ENCODE data around the gene VAV3.

The VAV3 gene

DNA sequence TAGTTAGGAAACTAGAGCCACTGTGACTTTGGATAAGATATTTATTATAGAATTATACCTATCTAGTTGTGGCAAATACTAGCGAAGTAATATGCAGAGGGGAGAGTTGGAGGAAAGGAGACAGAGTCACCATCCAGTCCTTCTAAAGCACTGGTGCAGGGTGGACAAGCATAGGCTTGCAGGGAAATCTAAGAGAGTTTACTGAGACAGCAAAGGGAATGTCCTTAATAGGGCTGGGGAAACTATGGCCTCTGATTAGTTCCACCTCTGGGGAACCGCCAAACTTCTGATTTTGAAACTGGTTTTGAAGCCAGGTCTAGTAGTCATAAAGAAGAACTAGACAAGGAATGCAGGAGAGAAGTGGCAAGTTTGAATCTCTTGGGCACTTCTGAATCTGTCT lies 407.9 kb downstream of the VAV3 start:
- no peak for DNase-seq
- H3K14ac ChIP-seq (ENCODE audit: low read length in 2 of 2), result no peak overlapping the region
- no peak overlapping the region for H3K4ac ChIP-seq (ENCODE audit: low read depth in 1 of 2, low read length in 2 of 2)
- H3K9ac ChIP-seq (ENCODE audit: low read length), result no peak overlapping the region
- H4K8ac ChIP-seq (ENCODE audit: low read length), result no peak overlapping the region
- no peak overlapping the region for H2BK12ac ChIP-seq (ENCODE audit: low read length in 2 of 2)
- no peak overlapping the region for H2BK15ac ChIP-seq (ENCODE audit: low read depth, poor library complexity, severe bottlenecking)
- no peaks in the 10 kb centered on the region for H3K9me3 ChIP-seq (ENCODE audit: control insufficient read depth, low read length)
- H3K79me1 ChIP-seq (replicated peaks; ENCODE audit: low read length, poor library complexity, severe bottlenecking), result no peaks in the 10 kb centered on the region
- 89% methylated on average over 2 of the region's 2 CpGs for WGBS
- H3K36me3 ChIP-seq (ENCODE audit: control insufficient read depth in 1 of 2, insufficient read depth in 2 of 2, low read depth in 1 of 2, low read length in 2 of 2), result no peaks in the 10 kb centered on the region
- H3K23ac ChIP-seq (ENCODE audit: low read length in 2 of 2), result no peak overlapping the region
- no peak overlapping the region for H2AK5ac ChIP-seq (ENCODE audit: low read length, severe bottlenecking)
- no peak overlapping the region for H3K18ac ChIP-seq (ENCODE audit: low read depth in 1 of 2, low read length in 2 of 2)
- no peak overlapping the region for H3K4me3 ChIP-seq (ENCODE audit: insufficient read depth in 1 of 2, low read depth in 1 of 2, low read length in 2 of 2)
- peaks cover 0 to 2% of the 10 kb centered on the region in 2 experiments for H3K27me3 ChIP-seq (ENCODE audit: control insufficient read depth in 1 of 2, insufficient read depth in 1 of 2, low read length in 2 of 2)
- H3K4me2 ChIP-seq (ENCODE audit: low read length, poor library complexity, severe bottlenecking), result no peak overlapping the region
- no peak overlapping the region for H2BK120ac ChIP-seq (ENCODE audit: low read depth, low read length)
- H3K4me1 ChIP-seq (ENCODE audit: control insufficient read depth, insufficient read depth, low read depth, low read length), result no peaks in the 10 kb centered on the region
- no peak overlapping the region for H4K91ac ChIP-seq (ENCODE audit: low read length)
- H3K27ac ChIP-seq (ENCODE audit: low read length, poor library complexity, severe bottlenecking), result no peak overlapping the region
- no peak overlapping the region for H2AFZ ChIP-seq (ENCODE audit: low read depth, low read length)
- H2BK5ac ChIP-seq (ENCODE audit: low read depth, low read length, poor library complexity, severe bottlenecking), result no peak overlapping the region

DNA sequence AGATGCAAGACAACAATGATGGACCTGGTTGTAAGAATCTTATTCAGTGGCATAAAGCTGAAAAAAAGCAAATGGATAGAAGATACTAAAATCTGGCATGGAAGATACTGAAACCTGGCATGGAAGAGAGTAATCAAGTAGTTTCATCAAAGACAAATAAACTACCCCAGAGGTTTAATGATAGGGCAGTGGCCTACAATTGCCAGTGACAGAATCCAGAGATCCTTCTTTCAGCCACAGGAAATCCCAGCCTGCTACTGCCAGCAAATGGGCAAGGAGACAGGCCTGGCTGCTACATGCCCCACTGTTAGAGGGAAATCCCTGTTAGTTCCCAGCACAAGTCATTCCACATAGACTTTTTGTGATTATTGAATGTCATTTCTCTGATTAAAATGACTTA lies 409.4 kb downstream of the VAV3 start:
- Histone ChIP-seq H2AK5ac (ENCODE audit: low read length, severe bottlenecking) (no peak overlapping the region), H3K27ac (ENCODE audit: low read length, poor library complexity, severe bottlenecking) (no peak overlapping the region), H3K79me1 (replicated peaks; ENCODE audit: low read length, poor library complexity, severe bottlenecking) (no peaks in the 10 kb centered on the region), H3K4me3 (ENCODE audit: insufficient read depth in 1 of 2, low read depth in 1 of 2, low read length in 2 of 2) (no peak overlapping the region), H4K8ac (ENCODE audit: low read length) (no peak overlapping the region), H3K36me3 (ENCODE audit: control insufficient read depth in 1 of 2, insufficient read depth in 2 of 2, low read depth in 1 of 2, low read length in 2 of 2) (no peaks in the 10 kb centered on the region), H3K4me1 (ENCODE audit: control insufficient read depth, insufficient read depth, low read depth, low read length) (no peaks in the 10 kb centered on the region), H3K4me2 (ENCODE audit: low read length, poor library complexity, severe bottlenecking) (no peak overlapping the region), H3K23ac (ENCODE audit: low read length in 2 of 2) (no peak overlapping the region), H2BK5ac (ENCODE audit: low read depth, low read length, poor library complexity, severe bottlenecking) (no peak overlapping the region), H3K18ac (ENCODE audit: low read depth in 1 of 2, low read length in 2 of 2) (no peak overlapping the region), H2BK12ac (ENCODE audit: low read length in 2 of 2) (no peak overlapping the region), H3K4ac (ENCODE audit: low read depth in 1 of 2, low read length in 2 of 2) (no peak overlapping the region), H2BK15ac (ENCODE audit: low read depth, poor library complexity, severe bottlenecking) (no peak overlapping the region), H4K91ac (ENCODE audit: low read length) (no peak overlapping the region), H3K27me3 (ENCODE audit: control insufficient read depth in 1 of 2, insufficient read depth in 1 of 2, low read length in 2 of 2) (peaks cover 0 to 2% of the 10 kb centered on the region in 2 experiments), H3K9ac (ENCODE audit: low read length) (no peak overlapping the region), H2BK120ac (ENCODE audit: low read depth, low read length) (no peak overlapping the region), H2AFZ (ENCODE audit: low read depth, low read length) (no peak overlapping the region), H3K9me3 (ENCODE audit: control insufficient read depth, low read length) (no peaks in the 10 kb centered on the region), H3K14ac (ENCODE audit: low read length in 2 of 2) (no peak overlapping the region)
- DNase-seq, result no peak

DNA sequence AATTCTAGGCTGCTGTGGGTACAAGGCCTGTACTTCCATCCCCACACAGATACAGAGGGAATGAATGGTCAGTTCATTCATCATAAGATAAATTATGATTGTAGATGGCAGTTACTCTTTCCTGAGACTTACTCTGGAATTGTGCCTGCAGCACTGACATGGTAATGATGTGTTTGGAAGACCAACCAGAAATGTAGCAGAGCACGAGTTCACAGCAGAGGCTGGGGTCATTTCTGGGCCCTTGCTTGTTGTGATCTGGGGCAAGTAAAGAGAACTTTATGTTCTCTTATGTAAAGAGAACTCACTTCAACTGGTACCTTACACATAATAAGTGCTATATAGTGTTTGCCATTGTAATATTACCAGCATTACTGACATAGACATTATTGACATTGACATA lies 412.2 kb downstream of the VAV3 start:
- H3K4me2 ChIP-seq (ENCODE audit: low read length, poor library complexity, severe bottlenecking), result no peak overlapping the region
- no peak overlapping the region for H4K8ac ChIP-seq (ENCODE audit: low read length)
- H3K4me3 ChIP-seq (ENCODE audit: insufficient read depth in 1 of 2, low read depth in 1 of 2, low read length in 2 of 2), result no peak overlapping the region
- DNase-seq, result no peak
- H4K91ac ChIP-seq (ENCODE audit: low read length), result no peak overlapping the region
- no peaks in the 10 kb centered on the region for H3K79me1 ChIP-seq (replicated peaks; ENCODE audit: low read length, poor library complexity, severe bottlenecking)
- no peak overlapping the region for H3K14ac ChIP-seq (ENCODE audit: low read length in 2 of 2)
- no peak overlapping the region for H3K18ac ChIP-seq (ENCODE audit: low read depth in 1 of 2, low read length in 2 of 2)
- H2AFZ ChIP-seq (ENCODE audit: low read depth, low read length), result no peak overlapping the region
- H3K4ac ChIP-seq (ENCODE audit: low read depth in 1 of 2, low read length in 2 of 2), result no peak overlapping the region
- H3K36me3 ChIP-seq (ENCODE audit: control insufficient read depth in 1 of 2, insufficient read depth in 2 of 2, low read depth in 1 of 2, low read length in 2 of 2), result no peaks in the 10 kb centered on the region
- no peak overlapping the region for H2BK5ac ChIP-seq (ENCODE audit: low read depth, low read length, poor library complexity, severe bottlenecking)
- no peak overlapping the region for H3K9ac ChIP-seq (ENCODE audit: low read length)
- H2BK120ac ChIP-seq (ENCODE audit: low read depth, low read length), result no peak overlapping the region
- H2AK5ac ChIP-seq (ENCODE audit: low read length, severe bottlenecking), result no peak overlapping the region
- 33% methylated on average over 1 of the region's 1 CpG for WGBS
- no peak overlapping the region for H3K27ac ChIP-seq (ENCODE audit: low read length, poor library complexity, severe bottlenecking)
- H3K4me1 ChIP-seq (ENCODE audit: control insufficient read depth, insufficient read depth, low read depth, low read length), result no peaks in the 10 kb centered on the region
- no peak overlapping the region for H2BK15ac ChIP-seq (ENCODE audit: low read depth, poor library complexity, severe bottlenecking)
- no peak overlapping the region for H2BK12ac ChIP-seq (ENCODE audit: low read length in 2 of 2)
- H3K9me3 ChIP-seq (ENCODE audit: control insufficient read depth, low read length), result no peaks in the 10 kb centered on the region
- H3K27me3 ChIP-seq (ENCODE audit: control insufficient read depth in 1 of 2, insufficient read depth in 1 of 2, low read length in 2 of 2), result no peaks in the 10 kb centered on the region
- H3K23ac ChIP-seq (ENCODE audit: low read length in 2 of 2), result no peak overlapping the region

DNA sequence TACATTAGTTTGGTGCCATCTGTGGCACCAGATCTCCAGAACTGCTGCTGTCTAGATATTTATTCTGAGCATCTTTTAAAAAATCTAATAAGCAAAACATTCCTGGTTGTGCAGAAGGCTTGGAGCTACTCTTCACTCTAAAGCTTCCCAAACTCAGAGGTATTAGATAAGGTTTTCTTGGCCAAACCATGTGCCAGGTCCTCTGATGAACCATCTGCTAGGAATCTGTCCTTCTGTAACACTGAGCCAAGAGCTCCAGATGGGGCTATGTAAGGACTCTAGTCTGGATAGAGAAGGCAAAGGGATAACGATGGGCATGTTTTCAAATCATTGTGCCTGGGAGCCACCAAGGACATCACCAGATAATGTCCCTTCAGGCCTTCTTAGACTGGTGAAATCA lies 413.5 kb downstream of the VAV3 start:
- no peak overlapping the region for H3K27ac ChIP-seq (ENCODE audit: low read length, poor library complexity, severe bottlenecking)

More for the DNA sequence above, 413.5 kb downstream of the VAV3 start:
- no peak overlapping the region for H3K14ac ChIP-seq (ENCODE audit: low read length in 2 of 2)
- no peaks in the 10 kb centered on the region for H3K36me3 ChIP-seq (ENCODE audit: control insufficient read depth in 1 of 2, insufficient read depth in 2 of 2, low read depth in 1 of 2, low read length in 2 of 2)
- H3K4me3 ChIP-seq (ENCODE audit: insufficient read depth in 1 of 2, low read depth in 1 of 2, low read length in 2 of 2), result no peak overlapping the region
- H2BK120ac ChIP-seq (ENCODE audit: low read depth, low read length), result no peak overlapping the region
- no peaks in the 10 kb centered on the region for H3K4me1 ChIP-seq (ENCODE audit: control insufficient read depth, insufficient read depth, low read depth, low read length)
- no peak overlapping the region for H3K4ac ChIP-seq (ENCODE audit: low read depth in 1 of 2, low read length in 2 of 2)
- no peak overlapping the region for H2BK5ac ChIP-seq (ENCODE audit: low read depth, low read length, poor library complexity, severe bottlenecking)
- no peak overlapping the region for H3K18ac ChIP-seq (ENCODE audit: low read depth in 1 of 2, low read length in 2 of 2)
- 88% methylated on average over 1 of the region's 1 CpG for WGBS
- no peaks in the 10 kb centered on the region for H3K79me1 ChIP-seq (replicated peaks; ENCODE audit: low read length, poor library complexity, severe bottlenecking)
- H3K4me2 ChIP-seq (ENCODE audit: low read length, poor library complexity, severe bottlenecking), result no peak overlapping the region
- DNase-seq, result no peak
- no peak overlapping the region for H4K91ac ChIP-seq (ENCODE audit: low read length)
- H3K27me3 ChIP-seq (ENCODE audit: control insufficient read depth in 1 of 2, insufficient read depth in 1 of 2, low read length in 2 of 2), result no peaks in the 10 kb centered on the region
- H3K23ac ChIP-seq (ENCODE audit: low read length in 2 of 2), result no peak overlapping the region
- H2AK5ac ChIP-seq (ENCODE audit: low read length, severe bottlenecking), result no peak overlapping the region
- H4K8ac ChIP-seq (ENCODE audit: low read length), result no peak overlapping the region
- no peak overlapping the region for H2AFZ ChIP-seq (ENCODE audit: low read depth, low read length)
- H2BK12ac ChIP-seq (ENCODE audit: low read length in 2 of 2), result no peak overlapping the region
- H2BK15ac ChIP-seq (ENCODE audit: low read depth, poor library complexity, severe bottlenecking), result no peak overlapping the region
- no peaks in the 10 kb centered on the region for H3K9me3 ChIP-seq (ENCODE audit: control insufficient read depth, low read length)
- H3K9ac ChIP-seq (ENCODE audit: low read length), result no peak overlapping the region

Data from mesenchymal stem cell (in vitro differentiated cells and primary cell).